K562 (cell line): ENCODE measurements around the gene FUNDC2. TPM values are rescaled to one million over a fixed set of nuclear protein-coding genes. Genes with fewer than 3 reads are reported as not detected.

Source experiments
- ATAC-seq: fragments of 200-7000 bp; cut with Tn5 transposase; 3 replicates; pipeline ENCODE4 v1.9.1; 2020; ENCODE audit warnings: moderate library complexity
- BruUV-seq: library from RNA; stranded (reverse); fragments of 400-500 nt; replicated peaks from 2 replicates; lab custom pipeline; 2021; lab: Mats Ljungman, UMichigan
- CTCF ChIA-PET: fragments of 300-600 bp; formaldehyde crosslinking; extraction: SDS; loops from one replicate; lab custom pipeline; 2021; ENCODE audit warnings: low intra/inter-chr PET ratio; lab: Yijun Ruan, JAX
- POLR2A ChIA-PET: fragments of 300-600, 350-650 bp; sonication (Branson Sonifier 250); formaldehyde crosslinking; extraction: SDS; loops from one replicate; lab custom pipeline; 2021; ENCODE audit warnings: antibody characterized with exemption, inconsistent platforms; lab: Yijun Ruan, JAX
- DNase-seq, 4 experiments: peaks; one replicate each; pipeline versions ENCODE4 v3.0.0 to v3.0.0-alpha.2; 2011 to 2018; ENCODE audit warnings: low spot score in 3 of 4, mixed read lengths in 3 of 4; ENCODE audit errors: extremely low read depth in 1 of 4
- FAIRE-seq: peaks from 2 replicates; lab custom pipeline; 2011; peaks lifted over from hg19 to GRCh38; lab: Jason Lieb, UNC
- H2AFZ ChIP-seq: 2 replicates; pipeline ENCODE4 v1.6.0; 2011; ENCODE audit warnings: low read depth, low read length, control low read depth, inconsistent platforms
- H3K27ac ChIP-seq: fragments of 200-600 bp; 3 replicates; pipeline ENCODE4 v1.8.0; 2011; ENCODE audit warnings: low read depth, mild to moderate bottlenecking, control low read depth, inconsistent platforms, low read length, moderate library complexity, mixed read lengths; ENCODE audit errors: extremely low read depth
- H3K27me3 ChIP-seq, 2 experiments: fragments of 300-600 bp in 1 of 2; 2 replicates in 1 of 2; 3 replicates in 1 of 2; pipeline versions ENCODE4 v1.6.0 to v1.8.0; 2011; ENCODE audit warnings: inconsistent platforms in 2 of 2, low read length in 2 of 2, mild to moderate bottlenecking in 1 of 2, mixed read lengths in 1 of 2, moderate library complexity in 1 of 2; ENCODE audit not compliant: control insufficient read depth in 2 of 2, insufficient read depth in 2 of 2
- H3K36me3 ChIP-seq: fragments of 300-600 bp; 3 replicates; pipeline ENCODE4 v1.8.0; 2011; ENCODE audit warnings: mild to moderate bottlenecking, low read length, inconsistent platforms; ENCODE audit not compliant: control insufficient read depth, insufficient read depth
- H3K4me1 ChIP-seq, 2 experiments: fragments of 200-600 bp in 1 of 2; replicated peaks in 1 of 2; 2 replicates in 1 of 2; 3 replicates in 1 of 2; pipeline versions ENCODE4 v1.5.1 to v1.8.0; 2011; ENCODE audit warnings: inconsistent platforms in 2 of 2, low read length in 2 of 2, mild to moderate bottlenecking in 1 of 2, mixed read lengths in 1 of 2, moderate library complexity in 1 of 2; ENCODE audit not compliant: control insufficient read depth in 2 of 2, insufficient read depth in 2 of 2
- H3K4me2 ChIP-seq: 2 replicates; pipeline ENCODE4 v1.6.1; 2011; ENCODE audit warnings: low read length, control low read depth, inconsistent platforms, mixed read lengths; ENCODE audit not compliant: insufficient read depth
- H3K4me3 ChIP-seq: fragments of 200-600 bp; sonication (generic), shearing (Covaris generic); 2 replicates; pipeline ENCODE4 v1.5.1; 2016; ENCODE audit warnings: control low read depth, inconsistent platforms
- H3K79me2 ChIP-seq: fragments of 200-600 bp; 3 replicates; pipeline ENCODE4 v1.8.0; 2011; ENCODE audit warnings: low read length, inconsistent platforms; ENCODE audit not compliant: control insufficient read depth, insufficient read depth
- H3K9ac ChIP-seq, 2 experiments: 2 replicates each; pipeline versions ENCODE4 v1.6.0 to v1.6.1; 2011; ENCODE audit warnings: low read depth in 2 of 2, low read length in 2 of 2, control low read depth in 1 of 2, inconsistent platforms in 1 of 2, mild to moderate bottlenecking in 1 of 2, mixed read lengths in 1 of 2; ENCODE audit not compliant: insufficient read depth in 1 of 2
- H3K9me1 ChIP-seq: one replicate; pipeline ENCODE4 v1.6.0; 2011; ENCODE audit warnings: inconsistent platforms, mild to moderate bottlenecking, low read length, moderate library complexity; ENCODE audit not compliant: control insufficient read depth, insufficient read depth
- H3K9me3 ChIP-seq: replicated peaks from 2 replicates; pipeline ENCODE4 v1.5.1; 2011; ENCODE audit warnings: low read depth, low read length, inconsistent platforms; ENCODE audit not compliant: control insufficient read depth, insufficient read depth
- H4K20me1 ChIP-seq: replicated peaks from 2 replicates; pipeline ENCODE4 v1.6.1; 2011; ENCODE audit warnings: low read length, inconsistent platforms, mixed read lengths; ENCODE audit not compliant: control insufficient read depth, insufficient read depth
- BHLHE40 ChIP-seq: IDR thresholded peaks from 2 replicates; pipeline ENCODE4 v1.6.1; 2011; ENCODE audit warnings: low read length, improper control_type of control experiment
- CREM ChIP-seq: IDR thresholded peaks from 2 replicates; pipeline ENCODE4 v1.6.1; 2014; ENCODE audit warnings: antibody characterized with exemption, low read depth
- EP300 ChIP-seq: IDR thresholded peaks from 2 replicates; pipeline ENCODE4 v1.6.1; 2012; ENCODE audit warnings: low read length, improper control_type of control experiment
- MED1 ChIP-seq: sonication (generic); formaldehyde crosslinking; IDR thresholded peaks from 2 replicates; pipeline ENCODE4 v1.8.1; 2023; ENCODE audit warnings: missing genetic modification reagents, borderline replicate concordance
- MEIS2 ChIP-seq: fragments of 450-650 bp; IDR thresholded peaks from 2 replicates; pipeline ENCODE4 v1.6.1; 2014; ENCODE audit warnings: mild to moderate bottlenecking; ENCODE audit not compliant: partially characterized antibody
- NFE2 ChIP-seq: IDR thresholded peaks from 2 replicates; pipeline ENCODE4 v1.6.1; 2014; ENCODE audit warnings: antibody characterized with exemption, low read depth
- PKNOX1 ChIP-seq: fragments of 450-650 bp; IDR thresholded peaks from 2 replicates; pipeline ENCODE4 v1.6.1; 2016
- POLR2AphosphoS5 ChIP-seq: IDR thresholded peaks from 2 replicates; pipeline ENCODE4 v1.6.1; 2011; ENCODE audit warnings: mild to moderate bottlenecking, low read depth, low read length, moderate library complexity; ENCODE audit not compliant: control insufficient read depth, insufficient read depth
- POLR3A ChIP-seq: IDR thresholded peaks from 2 replicates; pipeline ENCODE4 v1.6.1; 2011; ENCODE audit warnings: borderline replicate concordance, mild to moderate bottlenecking, moderate library complexity; ENCODE audit not compliant: insufficient read length, insufficient read depth; ENCODE audit errors: extremely low read depth
- RAD21 ChIP-seq, 2 experiments: fragments of 250-450 bp in 1 of 2; fragments of 450-650 bp in 1 of 2; sonication (Bioruptor Pico) in 1 of 2; formaldehyde crosslinking in 1 of 2; IDR thresholded peaks in 1 of 2; conservative IDR thresholded peaks in 1 of 2; 2 replicates each; pipeline versions ENCODE4 v1.4.0 to v1.8.0; 2020 to 2022; ENCODE audit warnings: mild to moderate bottlenecking in 2 of 2, moderate library complexity in 1 of 2
- ZNF140 ChIP-seq: fragments of 250-450 bp; sonication (Bioruptor Pico); IDR thresholded peaks from 2 replicates; pipeline ENCODE4 v1.8.0; 2021; ENCODE audit warnings: moderate library complexity, mild to moderate bottlenecking, inconsistent platforms
- ZNF143 ChIP-seq: sonication (generic); formaldehyde crosslinking; IDR thresholded peaks from 2 replicates; pipeline ENCODE4 v1.9.0; 2022; ENCODE audit warnings: mild to moderate bottlenecking, missing genetic modification reagents
- WGBS: fragments of 100-300 bp; shearing (Covaris generic); methylation state at CpG from one replicate; pipeline ENCODE4 v1.1.6; 2016; ENCODE audit warnings: low coverage, mixed read lengths; ENCODE audit not compliant: insufficient coverage; ENCODE audit errors: missing lambda C conversion rate; 5-methylcytosine and 5-hydroxymethylcytosine counted together
- in situ Hi-C: fragments of 300-500 bp; cut with MboI; formaldehyde crosslinking; loops from 4 replicates; pipeline ENCODE4 v1.15.0; 2018; ENCODE audit warnings: inconsistent platforms, mixed read lengths
- intact Hi-C: fragments of 100-400 bp; cut with micrococcal nuclease; formaldehyde crosslinking; loops from 2 replicates; pipeline ENCODE4 v1.14.2; 2022
- polyA plus RNA-seq, 8 experiments: library from polyadenylated mRNA; depleted of rRNA in 4 of 8; stranded (reverse) in 5 of 8; unstranded in 3 of 8; fragments of >200 nt; fragmentation: Nextera tagmentation in 2 of 8; fragmentation: Illumina TruSeq in 1 of 8; extraction: Ambion mirVana in 2 of 8; extraction: Trizol in 1 of 8; gene quantifications; 2 replicates each; pipeline versions ENCODE4 v1.2.1 to v1.2.3, GENCODE V29; 2011 to 2014; ENCODE audit warnings: inconsistent platforms in 1 of 8, missing spikeins in 1 of 8
- total RNA-seq, 7 experiments: library from RNA; depleted of rRNA in 6 of 7; stranded (reverse); fragments of >200 nt in 6 of 7; fragmentation: Illumina TruSeq in 2 of 7; extraction: Trizol in 2 of 7; gene quantifications; 2 replicates each; pipeline versions ENCODE4 v1.2.1 to v1.2.3, GENCODE V29; 2011 to 2021; ENCODE audit warnings: low replicate concordance in 1 of 7
- TF ChIP-seq, protein P1 (sequence below), 2 experiments: fragments of 450-650 bp; IDR thresholded peaks; 2 replicates each; pipeline ENCODE4 v1.6.1; 2016
- TF ChIP-seq, protein P2 (sequence below): sonication (generic); formaldehyde crosslinking; IDR thresholded peaks from 2 replicates; pipeline ENCODE4 v1.8.1; 2023; ENCODE audit warnings: mild to moderate bottlenecking, missing genetic modification reagents, moderate library complexity
- TF ChIP-seq, protein P3 (sequence below): fragments of 200-800 bp; sonication (Bioruptor generic); IDR thresholded peaks from 2 replicates; pipeline ENCODE4 v1.6.1; 2017; ENCODE audit warnings: missing genetic modification characterization, missing compliant biosample characterization

The FUNDC2 gene
- total and polyA plus RNA-seq, 9 of the 15 experiments (the other 6 are each of a cell fraction or from before 2014, with no cell fraction given), result 50.6 to 235 (median 123) TPM

DNA sequence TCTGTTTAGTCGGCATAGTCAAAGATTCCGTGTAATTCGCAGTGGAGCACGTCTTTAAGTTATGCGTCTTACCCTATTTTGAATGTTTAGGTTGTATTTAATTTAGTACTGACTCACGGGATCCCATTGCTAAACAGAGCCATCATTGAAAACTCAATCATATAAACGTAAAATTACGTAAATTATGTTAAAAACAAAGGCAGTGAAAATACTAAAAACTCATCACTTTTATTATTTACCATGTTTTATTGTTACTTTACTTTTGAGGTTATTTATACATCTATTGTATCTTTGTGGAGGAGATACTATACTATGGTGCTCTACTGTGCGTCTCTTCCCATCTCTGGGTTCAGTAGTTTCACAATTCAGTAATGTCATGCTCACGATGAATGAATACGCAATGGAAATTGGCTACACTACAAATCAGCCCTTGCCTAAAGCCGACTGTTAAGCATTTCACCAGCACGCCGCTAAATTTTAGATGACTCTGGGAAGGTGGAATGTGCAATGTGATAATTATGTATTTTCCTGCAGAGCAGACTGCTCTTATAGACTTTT lies 944 bp downstream of the FUNDC2 start (continued):
- TF ChIP-seq, protein P1, sequence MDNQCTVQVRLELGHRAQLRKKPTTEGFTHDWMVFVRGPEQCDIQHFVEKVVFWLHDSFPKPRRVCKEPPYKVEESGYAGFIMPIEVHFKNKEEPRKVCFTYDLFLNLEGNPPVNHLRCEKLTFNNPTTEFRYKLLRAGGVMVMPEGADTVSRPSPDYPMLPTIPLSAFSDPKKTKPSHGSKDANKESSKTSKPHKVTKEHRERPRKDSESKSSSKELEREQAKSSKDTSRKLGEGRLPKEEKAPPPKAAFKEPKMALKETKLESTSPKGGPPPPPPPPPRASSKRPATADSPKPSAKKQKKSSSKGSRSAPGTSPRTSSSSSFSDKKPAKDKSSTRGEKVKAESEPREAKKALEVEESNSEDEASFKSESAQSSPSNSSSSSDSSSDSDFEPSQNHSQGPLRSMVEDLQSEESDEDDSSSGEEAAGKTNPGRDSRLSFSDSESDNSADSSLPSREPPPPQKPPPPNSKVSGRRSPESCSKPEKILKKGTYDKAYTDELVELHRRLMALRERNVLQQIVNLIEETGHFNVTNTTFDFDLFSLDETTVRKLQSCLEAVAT (IDR thresholded peaks at IDR 0.05), result 0 out of 4 replicates have a peak, but pooled peaks have one; percentile 13 to 29
- TF ChIP-seq NFE2 (peak; percentile 21; the same call in 1 of the 2 replicates), POLR2AphosphoS5 (peak; percentile 1; the same call in 1 of the 2 replicates), CREM (0 out of 2 replicates have a peak, but pooled peaks have one; percentile 22)

GRCh38 chrX:155028129-155028528 lies 1.5 kb downstream of the FUNDC2 start:
- DNase-seq, result peak in 1 of 4 experiments; percentile 38
- H3K4me3 ChIP-seq, result peak overlapping the region; percentile 51
- peaks cover 11 to 20% of the 10 kb centered on the region in 2 experiments for H3K4me1 ChIP-seq
- H4K20me1 ChIP-seq, result no peaks in the 10 kb centered on the region
- 0% methylated on average over 3 of the region's 3 CpGs for WGBS
- in situ Hi-C loops (no loop called here), intact Hi-C loops (no loop called here)
- ChIA-PET POLR2A (interaction anchor here (0.9 to 1.1 kb wide), 3 partner anchors 19 to 252 kb away, joined by 3 to 4 read pairs (median 3); no protein-coding TSS in a partner anchor), CTCF (no interaction called here)
- no TSS peak for BruUV-seq
- peak; percentile 12 for ATAC-seq
- no peaks in the 10 kb centered on the region for H3K36me3 ChIP-seq
- no peaks in the 10 kb centered on the region for H3K9me1 ChIP-seq
- H3K79me2 ChIP-seq, result peaks cover 59% of the 10 kb centered on the region
- peak overlapping the region; percentile 95 for H3K27ac ChIP-seq
- peak overlapping the region; percentile 82 for H3K4me2 ChIP-seq
- peak; percentile 49 for FAIRE-seq
- H3K9ac ChIP-seq, result peak overlapping the region; percentile 49 to 97; a peak in 3 of 4 replicates
- H2AFZ ChIP-seq, result peak overlapping the region; percentile 40; the same call in 1 of the 2 replicates
- no peaks in the 10 kb centered on the region for H3K27me3 ChIP-seq
- H3K9me3 ChIP-seq, result no peaks in the 10 kb centered on the region
- no peak for TF ChIP-seq POLR3A
- TF ChIP-seq, protein P2, sequence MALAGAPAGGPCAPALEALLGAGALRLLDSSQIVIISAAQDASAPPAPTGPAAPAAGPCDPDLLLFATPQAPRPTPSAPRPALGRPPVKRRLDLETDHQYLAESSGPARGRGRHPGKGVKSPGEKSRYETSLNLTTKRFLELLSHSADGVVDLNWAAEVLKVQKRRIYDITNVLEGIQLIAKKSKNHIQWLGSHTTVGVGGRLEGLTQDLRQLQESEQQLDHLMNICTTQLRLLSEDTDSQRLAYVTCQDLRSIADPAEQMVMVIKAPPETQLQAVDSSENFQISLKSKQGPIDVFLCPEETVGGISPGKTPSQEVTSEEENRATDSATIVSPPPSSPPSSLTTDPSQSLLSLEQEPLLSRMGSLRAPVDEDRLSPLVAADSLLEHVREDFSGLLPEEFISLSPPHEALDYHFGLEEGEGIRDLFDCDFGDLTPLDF (CRISPR knock-in tag), result no peak
- TF ChIP-seq MED1 (CRISPR knock-in tag), result no peak
- no peak for TF ChIP-seq ZNF143 (CRISPR knock-in tag)
- 0 out of 4 replicates have a peak, but pooled peaks of 1 of the 2 experiments have one; percentile 4 for TF ChIP-seq RAD21 (CRISPR knock-in tag; conservative IDR thresholded peaks at IDR 0.05 in 1 of 2, IDR thresholded peaks at IDR 0.05 in 1 of 2)
- TF ChIP-seq EP300, result no peak
- no peak for TF ChIP-seq ZNF140 (CRISPR knock-in tag)
- peak; percentile 46; the same call in 1 of the 2 replicates for TF ChIP-seq PKNOX1
- TF ChIP-seq, protein P3, sequence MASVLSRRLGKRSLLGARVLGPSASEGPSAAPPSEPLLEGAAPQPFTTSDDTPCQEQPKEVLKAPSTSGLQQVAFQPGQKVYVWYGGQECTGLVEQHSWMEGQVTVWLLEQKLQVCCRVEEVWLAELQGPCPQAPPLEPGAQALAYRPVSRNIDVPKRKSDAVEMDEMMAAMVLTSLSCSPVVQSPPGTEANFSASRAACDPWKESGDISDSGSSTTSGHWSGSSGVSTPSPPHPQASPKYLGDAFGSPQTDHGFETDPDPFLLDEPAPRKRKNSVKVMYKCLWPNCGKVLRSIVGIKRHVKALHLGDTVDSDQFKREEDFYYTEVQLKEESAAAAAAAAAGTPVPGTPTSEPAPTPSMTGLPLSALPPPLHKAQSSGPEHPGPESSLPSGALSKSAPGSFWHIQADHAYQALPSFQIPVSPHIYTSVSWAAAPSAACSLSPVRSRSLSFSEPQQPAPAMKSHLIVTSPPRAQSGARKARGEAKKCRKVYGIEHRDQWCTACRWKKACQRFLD, result no peak
- TF ChIP-seq BHLHE40, result no peak
- peak; percentile 2 for TF ChIP-seq MEIS2
